ENCODE measurements around the gene SEL1L. TPM values are rescaled to one million over a fixed set of nuclear protein-coding genes. Genes with fewer than 3 reads are reported as not detected.

SEL1L gene
- total RNA-seq, 1 experiment from 2014 or later: 53.7 TPM

DNA sequence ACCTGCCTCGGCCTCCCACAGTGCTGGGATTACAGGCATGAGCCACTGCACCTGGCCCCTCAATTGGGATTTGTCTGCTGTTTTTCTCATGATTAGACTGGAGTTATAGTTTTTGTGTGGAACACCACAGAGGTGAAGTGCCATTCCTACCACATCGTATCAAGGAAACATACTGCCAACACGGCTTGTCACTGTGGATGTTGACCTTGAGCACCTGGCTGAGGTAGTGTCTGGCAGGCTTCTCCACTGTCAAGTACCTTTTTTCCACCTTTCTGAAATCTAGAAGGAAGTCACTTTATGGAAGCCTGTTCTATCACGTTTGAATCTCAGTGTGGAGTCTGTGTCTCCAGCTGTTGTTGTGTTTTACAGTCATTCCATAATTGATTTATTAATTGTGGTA, 21.4 kb upstream of the SEL1L start:
- BruUV-seq (replicated peaks): no TSS peak
- no peak for ATAC-seq
- intact Hi-C loops (cut with micrococcal nuclease; ENCODE audit: unreplicated experiment): no loop called here

DNA sequence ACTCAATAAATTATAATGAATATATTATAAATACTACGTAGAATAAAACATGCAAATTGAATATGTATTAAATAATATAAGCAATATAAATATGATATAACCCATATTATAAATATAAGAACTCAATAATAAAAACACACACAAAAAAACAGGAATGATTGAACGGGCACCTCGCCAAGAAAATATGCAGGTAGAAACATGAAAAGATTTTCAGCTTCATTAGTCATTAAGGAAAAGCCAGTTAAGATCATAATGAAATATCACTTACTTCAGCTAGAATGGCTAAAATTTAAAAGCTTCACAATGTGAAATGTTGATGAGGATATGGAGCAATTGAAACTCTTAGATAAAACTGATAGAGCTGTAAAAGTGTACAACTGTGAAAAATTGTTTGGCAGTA, 17.8 kb upstream of the SEL1L start:
- no TSS peak for BruUV-seq (replicated peaks)
- CTCF ChIA-PET: no interaction called here
- Histone ChIP-seq H3K4me3 (ENCODE audit: low read depth in 2 of 2, low read length in 2 of 2) (no peak overlapping the region), H3K27me3 (ENCODE audit: control insufficient read depth, insufficient read depth, low read length) (no peaks in the 10 kb centered on the region), H3K4me1 (ENCODE audit: control insufficient read depth, insufficient read depth, low read length) (no peaks in the 10 kb centered on the region), H3K36me3 (ENCODE audit: control insufficient read depth, insufficient read depth, low read length) (no peaks in the 10 kb centered on the region), H3K27ac (ENCODE audit: low read length) (no peak overlapping the region), H3K9me3 (ENCODE audit: control insufficient read depth, insufficient read depth, low read depth, low read length) (no peaks in the 10 kb centered on the region)
- POLR2A ChIA-PET: no interaction called here
- intact Hi-C loops (cut with micrococcal nuclease; ENCODE audit: unreplicated experiment) (no loop called here), in situ Hi-C loops (cut with HindIII; ENCODE audit: low pct_unique_long_range_greater_than_20kb, low sequenced_read_pairs) (no loop called here)
- no peak for TF ChIP-seq POLR2AphosphoS5 (IDR thresholded peaks at IDR 0.05; ENCODE audit: low read depth, low read length)
- no peak for TF ChIP-seq TCF7L2 (IDR thresholded peaks at IDR 0.05; ENCODE audit: low read depth, low read length)
- no peak for TF ChIP-seq CTCF (IDR thresholded peaks at IDR 0.05)
- no peak for TF ChIP-seq SIN3A (IDR thresholded peaks at IDR 0.05; ENCODE audit: borderline replicate concordance, insufficient read depth, low read depth, low read length)
- TF ChIP-seq, protein P1, sequence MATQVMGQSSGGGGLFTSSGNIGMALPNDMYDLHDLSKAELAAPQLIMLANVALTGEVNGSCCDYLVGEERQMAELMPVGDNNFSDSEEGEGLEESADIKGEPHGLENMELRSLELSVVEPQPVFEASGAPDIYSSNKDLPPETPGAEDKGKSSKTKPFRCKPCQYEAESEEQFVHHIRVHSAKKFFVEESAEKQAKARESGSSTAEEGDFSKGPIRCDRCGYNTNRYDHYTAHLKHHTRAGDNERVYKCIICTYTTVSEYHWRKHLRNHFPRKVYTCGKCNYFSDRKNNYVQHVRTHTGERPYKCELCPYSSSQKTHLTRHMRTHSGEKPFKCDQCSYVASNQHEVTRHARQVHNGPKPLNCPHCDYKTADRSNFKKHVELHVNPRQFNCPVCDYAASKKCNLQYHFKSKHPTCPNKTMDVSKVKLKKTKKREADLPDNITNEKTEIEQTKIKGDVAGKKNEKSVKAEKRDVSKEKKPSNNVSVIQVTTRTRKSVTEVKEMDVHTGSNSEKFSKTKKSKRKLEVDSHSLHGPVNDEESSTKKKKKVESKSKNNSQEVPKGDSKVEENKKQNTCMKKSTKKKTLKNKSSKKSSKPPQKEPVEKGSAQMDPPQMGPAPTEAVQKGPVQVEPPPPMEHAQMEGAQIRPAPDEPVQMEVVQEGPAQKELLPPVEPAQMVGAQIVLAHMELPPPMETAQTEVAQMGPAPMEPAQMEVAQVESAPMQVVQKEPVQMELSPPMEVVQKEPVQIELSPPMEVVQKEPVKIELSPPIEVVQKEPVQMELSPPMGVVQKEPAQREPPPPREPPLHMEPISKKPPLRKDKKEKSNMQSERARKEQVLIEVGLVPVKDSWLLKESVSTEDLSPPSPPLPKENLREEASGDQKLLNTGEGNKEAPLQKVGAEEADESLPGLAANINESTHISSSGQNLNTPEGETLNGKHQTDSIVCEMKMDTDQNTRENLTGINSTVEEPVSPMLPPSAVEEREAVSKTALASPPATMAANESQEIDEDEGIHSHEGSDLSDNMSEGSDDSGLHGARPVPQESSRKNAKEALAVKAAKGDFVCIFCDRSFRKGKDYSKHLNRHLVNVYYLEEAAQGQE (IDR thresholded peaks at IDR 0.05; ENCODE audit: insufficient read depth in 1 of 2, low read depth in 2 of 2, low read length in 1 of 2): no peak
- ATAC-seq (no peak), DNase-seq (ENCODE audit: low read depth, low spot score) (no peak)

More for the DNA sequence above, 21.4 kb upstream of the SEL1L start:
- no peak for DNase-seq (ENCODE audit: low read depth, low spot score)
- Histone ChIP-seq H3K4me3 (ENCODE audit: low read depth in 2 of 2, low read length in 2 of 2) (no peak overlapping the region), H3K27ac (ENCODE audit: low read length) (no peak overlapping the region), H3K4me1 (ENCODE audit: control insufficient read depth, insufficient read depth, low read length) (no peaks in the 10 kb centered on the region), H3K9me3 (ENCODE audit: control insufficient read depth, insufficient read depth, low read depth, low read length) (no peaks in the 10 kb centered on the region), H3K27me3 (ENCODE audit: control insufficient read depth, insufficient read depth, low read length) (no peaks in the 10 kb centered on the region), H3K36me3 (ENCODE audit: control insufficient read depth, insufficient read depth, low read length) (no peaks in the 10 kb centered on the region)
- in situ Hi-C loops (cut with HindIII; ENCODE audit: low pct_unique_long_range_greater_than_20kb, low sequenced_read_pairs): no loop called here
- POLR2A ChIA-PET: no interaction called here
- no peak for TF ChIP-seq CTCF (IDR thresholded peaks at IDR 0.05)
- TF ChIP-seq, protein P1 (IDR thresholded peaks at IDR 0.05; ENCODE audit: insufficient read depth in 1 of 2, low read depth in 2 of 2, low read length in 1 of 2): no peak
- TF ChIP-seq TCF7L2 (IDR thresholded peaks at IDR 0.05; ENCODE audit: low read depth, low read length): no peak
- no peak for TF ChIP-seq SIN3A (IDR thresholded peaks at IDR 0.05; ENCODE audit: borderline replicate concordance, insufficient read depth, low read depth, low read length)
- TF ChIP-seq POLR2AphosphoS5 (IDR thresholded peaks at IDR 0.05; ENCODE audit: low read depth, low read length): no peak
- CTCF ChIA-PET: no interaction called here

All from Panc1 (cell line).